ENCODE data around the gene RAB3IL1. TPM values are rescaled to one million over a fixed set of nuclear protein-coding genes. Genes with fewer than 3 reads are reported as not detected.

RAB3IL1 gene
- total and polyA plus RNA-seq, 5 donors = 9.7 to 18.9 (median 12.5) TPM

DNA sequence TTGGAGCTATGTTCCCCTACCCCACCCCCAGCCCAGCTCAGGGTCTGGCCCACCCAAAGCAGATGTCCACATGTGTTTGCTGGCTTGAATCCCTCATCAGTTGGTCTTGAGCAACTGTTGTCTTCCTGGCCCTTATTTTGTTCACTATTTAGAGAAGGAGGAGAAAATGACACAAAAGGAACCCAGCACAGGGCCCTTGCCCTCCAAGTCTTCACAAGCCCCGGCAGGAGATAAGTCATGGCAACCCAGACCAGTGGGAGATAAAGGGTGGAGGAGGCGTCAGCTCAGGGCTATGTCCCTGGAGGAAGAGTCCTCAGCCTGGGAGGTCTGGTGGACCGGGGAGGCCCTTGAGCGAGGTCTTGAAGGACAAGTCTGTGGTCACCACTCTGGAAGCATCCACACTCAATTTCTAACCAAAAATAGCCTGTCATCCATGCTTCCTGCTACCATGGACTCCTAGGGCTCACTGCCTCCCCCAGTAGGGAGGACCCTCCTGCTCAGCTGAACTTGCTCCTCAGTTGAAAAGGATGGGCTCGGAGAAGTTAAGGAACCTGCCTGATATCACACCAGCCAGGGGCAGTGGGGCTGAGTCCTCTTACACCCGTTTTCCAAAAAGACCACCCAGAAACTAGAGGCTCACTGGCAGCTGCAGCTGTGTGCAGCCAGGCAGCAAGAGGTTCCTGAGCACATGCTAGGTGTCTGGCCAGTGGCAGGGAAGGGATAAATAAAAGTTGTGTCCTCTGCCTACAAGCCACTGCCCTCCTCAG lies 1.8 kb upstream of the RAB3IL1 start:
- peak; percentile 70 to 85 (median 83) for DNase-seq
- ATAC-seq = peak; percentile 2 to 15
- Histone ChIP-seq H3K4me1 (ENCODE audit: control insufficient read depth, insufficient read depth, low read length) (peaks cover 13% of the 10 kb centered on the region), H3K27ac (ENCODE audit: low read length) (peak overlapping the region; percentile 6), H3K27me3 (ENCODE audit: control insufficient read depth, insufficient read depth) (no peaks in the 10 kb centered on the region), H3K4me3 (ENCODE audit: low read length) (no peak overlapping the region), H3K9me3 (ENCODE audit: control insufficient read depth, low read length) (no peaks in the 10 kb centered on the region)
- WGBS = 61% methylated on average over 6 of the region's 6 CpGs
- intact Hi-C loops (cut with DNase I) = no loop called here

DNA sequence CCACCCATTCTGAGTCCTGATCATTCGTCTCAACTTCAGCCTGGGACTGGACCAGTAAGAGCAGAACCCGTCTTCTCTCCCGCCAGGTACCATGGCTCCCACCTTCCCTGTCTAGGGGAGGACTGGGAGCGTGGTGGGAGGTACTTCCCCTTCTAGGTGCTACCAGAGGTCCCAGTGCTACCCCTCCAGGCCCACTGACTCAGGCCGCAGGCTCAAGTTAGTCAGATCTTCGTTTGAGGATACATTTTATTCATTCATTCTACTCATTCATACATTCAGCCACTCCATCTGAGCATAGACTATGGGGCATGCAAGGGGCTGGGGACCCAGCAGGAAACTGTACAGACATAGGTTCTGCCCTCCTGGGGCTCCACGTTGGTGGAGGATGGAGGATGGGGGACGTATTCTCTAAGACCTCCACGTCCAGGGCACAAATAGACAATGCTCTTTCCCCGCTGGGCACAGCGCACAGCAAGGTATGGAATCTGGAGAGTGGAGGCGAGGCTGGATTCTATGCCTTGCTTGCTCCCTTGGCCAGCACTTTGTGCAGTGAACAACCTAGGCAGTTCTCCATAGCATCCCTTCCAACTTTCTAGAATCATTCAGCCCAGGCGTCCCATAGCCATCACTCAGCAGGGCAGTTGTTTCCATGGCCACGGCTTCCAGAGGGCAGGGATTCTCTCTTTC lies 1.0 kb upstream of the RAB3IL1 start:
- no peak for DNase-seq
- Histone ChIP-seq H3K4me3 (ENCODE audit: low read length) (no peak overlapping the region), H3K27me3 (ENCODE audit: control insufficient read depth, insufficient read depth) (no peaks in the 10 kb centered on the region), H3K27ac (ENCODE audit: low read length) (peak overlapping the region; percentile 3), H3K4me1 (ENCODE audit: control insufficient read depth, insufficient read depth, low read length) (peaks cover 15% of the 10 kb centered on the region), H3K9me3 (ENCODE audit: control insufficient read depth, low read length) (no peaks in the 10 kb centered on the region)
- 77% methylated on average over 14 of the region's 14 CpGs for WGBS
- no peak for ATAC-seq
- intact Hi-C loops (cut with DNase I) = no loop called here

DNA sequence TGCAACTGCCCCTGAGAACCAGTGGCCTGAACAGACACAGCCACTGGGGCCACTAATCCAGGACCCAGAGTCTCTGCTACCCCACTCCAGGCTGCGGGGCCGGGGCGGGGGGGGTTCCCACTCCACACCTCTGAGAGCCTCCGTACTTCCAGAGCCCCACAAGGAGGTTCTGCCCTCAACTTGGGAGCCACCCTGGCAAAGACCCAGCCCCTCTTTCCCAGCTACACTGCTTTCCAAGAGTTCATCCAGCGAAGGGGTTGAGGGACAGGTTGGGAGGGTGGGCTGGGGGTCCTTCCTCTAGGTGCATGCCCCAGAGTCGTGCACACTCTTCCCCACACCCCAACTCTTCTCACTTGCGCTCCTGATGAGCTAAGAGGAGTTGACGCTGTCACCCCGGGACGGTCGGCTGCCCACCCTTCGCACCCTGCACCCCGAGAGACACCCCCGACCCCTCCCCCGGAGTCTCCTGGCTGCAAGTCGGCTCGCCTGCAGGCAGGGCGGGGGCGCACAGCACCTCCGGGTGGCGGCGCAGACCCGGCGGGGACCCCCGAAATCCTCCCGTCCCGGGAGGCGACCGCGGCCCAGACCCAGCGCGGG lies 531 bp downstream of the RAB3IL1 start:
- DNase-seq (no peak), ATAC-seq (no peak)
- 3% methylated on average over 32 of the region's 32 CpGs for WGBS
- no peaks in the 10 kb centered on the region for H3K9me3 ChIP-seq (ENCODE audit: control insufficient read depth, low read length)
- H3K4me3 ChIP-seq (ENCODE audit: low read length) = peak overlapping the region; percentile 79
- intact Hi-C loops (cut with DNase I) = no loop called here
- peaks cover 10% of the 10 kb centered on the region for H3K4me1 ChIP-seq (ENCODE audit: control insufficient read depth, insufficient read depth, low read length)
- H3K27me3 ChIP-seq (ENCODE audit: control insufficient read depth, insufficient read depth) = no peaks in the 10 kb centered on the region
- peak overlapping the region; percentile 45 for H3K27ac ChIP-seq (ENCODE audit: low read length)

GRCh38 chr11:61914471-61915171 lies 2.7 kb downstream of the RAB3IL1 start:
- 83% methylated on average over 7 of the region's 7 CpGs for WGBS
- Histone ChIP-seq H3K4me1 (ENCODE audit: control insufficient read depth, insufficient read depth, low read length) (peaks cover 11% of the 10 kb centered on the region), H3K27ac (ENCODE audit: low read length) (no peak overlapping the region), H3K27me3 (ENCODE audit: control insufficient read depth, insufficient read depth) (no peaks in the 10 kb centered on the region), H3K9me3 (ENCODE audit: control insufficient read depth, low read length) (no peaks in the 10 kb centered on the region), H3K4me3 (ENCODE audit: low read length) (no peak overlapping the region)
- peak in 2 of 3 donors; percentile 43 to 44 for DNase-seq
- intact Hi-C loops (cut with DNase I) = no loop called here
- ATAC-seq = no peak

DNA sequence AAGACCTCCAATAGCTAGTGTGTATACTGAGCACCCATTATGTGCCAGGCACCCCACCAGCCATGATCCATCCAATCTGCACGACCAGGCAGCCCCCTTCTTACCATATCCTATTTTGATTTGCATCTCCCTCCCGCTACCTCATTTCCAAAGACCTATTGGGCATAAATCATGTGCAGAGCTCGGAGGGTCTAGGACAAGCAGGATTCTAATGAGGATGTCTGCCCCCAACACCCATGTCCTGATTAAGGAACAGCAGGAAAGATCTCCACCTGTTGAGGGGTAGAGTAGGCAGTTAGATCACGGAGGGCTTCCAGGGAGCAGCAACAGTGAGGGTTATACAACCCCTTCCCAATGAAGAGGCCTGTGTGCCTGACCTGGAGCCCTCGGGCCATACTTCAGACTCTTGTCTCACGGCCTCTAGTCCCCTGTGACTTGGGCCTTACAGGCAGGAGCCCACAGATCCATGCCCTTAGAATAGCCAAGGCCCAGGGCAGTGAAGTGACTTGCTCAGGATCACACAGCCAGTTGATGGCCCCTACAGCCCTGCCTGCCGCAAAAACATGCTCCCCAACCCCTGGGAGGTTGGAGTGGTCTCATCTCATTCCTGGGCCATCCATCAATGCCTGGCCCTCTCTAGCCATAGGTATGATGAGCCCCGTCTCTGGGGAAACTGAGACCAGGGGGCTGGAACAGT lies 3.5 kb downstream of the RAB3IL1 start:
- H3K4me1 ChIP-seq (ENCODE audit: control insufficient read depth, insufficient read depth, low read length) = peaks cover 11% of the 10 kb centered on the region
- intact Hi-C loops (cut with DNase I) = no loop called here
- ATAC-seq = no peak
- H3K27me3 ChIP-seq (ENCODE audit: control insufficient read depth, insufficient read depth) = no peaks in the 10 kb centered on the region
- H3K27ac ChIP-seq (ENCODE audit: low read length) = no peak overlapping the region
- no peak overlapping the region for H3K4me3 ChIP-seq (ENCODE audit: low read length)
- no peaks in the 10 kb centered on the region for H3K9me3 ChIP-seq (ENCODE audit: control insufficient read depth, low read length)
- 81% methylated on average over 8 of the region's 8 CpGs for WGBS
- peak in 1 of 3 donors; percentile 20 for DNase-seq

GRCh38 chr11:61912991-61913698 lies 4.2 kb downstream of the RAB3IL1 start:
- Histone ChIP-seq H3K4me1 (ENCODE audit: control insufficient read depth, insufficient read depth, low read length) (peaks cover 11% of the 10 kb centered on the region), H3K9me3 (ENCODE audit: control insufficient read depth, low read length) (no peaks in the 10 kb centered on the region), H3K27ac (ENCODE audit: low read length) (no peak overlapping the region), H3K4me3 (ENCODE audit: low read length) (no peak overlapping the region), H3K27me3 (ENCODE audit: control insufficient read depth, insufficient read depth) (no peaks in the 10 kb centered on the region)
- ATAC-seq (no peak), DNase-seq (peak in 1 of 3 donors; percentile 43)
- WGBS = 73% methylated on average over 18 of the region's 18 CpGs
- intact Hi-C loops (cut with DNase I) = no loop called here

DNA sequence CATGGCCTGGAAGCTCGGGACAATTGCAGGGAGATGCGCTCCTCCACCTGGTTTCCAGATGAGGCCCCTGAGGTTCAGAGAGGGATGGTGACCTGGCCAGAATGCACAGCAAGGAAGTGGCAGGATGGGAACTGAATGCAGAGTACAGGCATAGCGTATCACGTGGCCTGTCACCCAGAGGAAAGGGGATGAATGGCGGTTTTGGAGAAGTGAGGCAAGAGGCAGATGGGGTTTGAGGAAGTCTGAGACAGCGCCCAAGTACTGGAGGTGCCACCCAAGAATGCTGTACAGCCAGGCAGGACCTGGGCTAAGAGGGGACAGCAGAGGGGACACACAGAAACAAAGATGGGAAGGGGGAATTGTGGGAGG lies 4.9 kb downstream of the RAB3IL1 start:
- no peaks in the 10 kb centered on the region for H3K27me3 ChIP-seq (ENCODE audit: control insufficient read depth, insufficient read depth)
- no peaks in the 10 kb centered on the region for H3K9me3 ChIP-seq (ENCODE audit: control insufficient read depth, low read length)
- intact Hi-C loops (cut with DNase I) = no loop called here
- H3K27ac ChIP-seq (ENCODE audit: low read length) = no peak overlapping the region
- DNase-seq (peak in 2 of 3 donors; percentile 31 to 49), ATAC-seq (peak in 1 of 2 donors; percentile 9)
- peaks cover 8% of the 10 kb centered on the region for H3K4me1 ChIP-seq (ENCODE audit: control insufficient read depth, insufficient read depth, low read length)
- H3K4me3 ChIP-seq (ENCODE audit: low read length) = no peak overlapping the region
- WGBS = 85% methylated on average over 6 of the region's 6 CpGs

GRCh38 chr11:61911701-61912529 lies 5.5 kb downstream of the RAB3IL1 start:
- H3K9me3 ChIP-seq (ENCODE audit: control insufficient read depth, low read length) = no peaks in the 10 kb centered on the region
- WGBS = 53% methylated on average over 17 of the region's 17 CpGs
- no peak overlapping the region for H3K27ac ChIP-seq (ENCODE audit: low read length)
- intact Hi-C loops (cut with DNase I) = no loop called here
- H3K27me3 ChIP-seq (ENCODE audit: control insufficient read depth, insufficient read depth) = no peaks in the 10 kb centered on the region
- no peak overlapping the region for H3K4me3 ChIP-seq (ENCODE audit: low read length)
- H3K4me1 ChIP-seq (ENCODE audit: control insufficient read depth, insufficient read depth, low read length) = peaks cover 8% of the 10 kb centered on the region
- DNase-seq = peak; percentile 26 to 76 (median 65)
- ATAC-seq = no peak

DNA sequence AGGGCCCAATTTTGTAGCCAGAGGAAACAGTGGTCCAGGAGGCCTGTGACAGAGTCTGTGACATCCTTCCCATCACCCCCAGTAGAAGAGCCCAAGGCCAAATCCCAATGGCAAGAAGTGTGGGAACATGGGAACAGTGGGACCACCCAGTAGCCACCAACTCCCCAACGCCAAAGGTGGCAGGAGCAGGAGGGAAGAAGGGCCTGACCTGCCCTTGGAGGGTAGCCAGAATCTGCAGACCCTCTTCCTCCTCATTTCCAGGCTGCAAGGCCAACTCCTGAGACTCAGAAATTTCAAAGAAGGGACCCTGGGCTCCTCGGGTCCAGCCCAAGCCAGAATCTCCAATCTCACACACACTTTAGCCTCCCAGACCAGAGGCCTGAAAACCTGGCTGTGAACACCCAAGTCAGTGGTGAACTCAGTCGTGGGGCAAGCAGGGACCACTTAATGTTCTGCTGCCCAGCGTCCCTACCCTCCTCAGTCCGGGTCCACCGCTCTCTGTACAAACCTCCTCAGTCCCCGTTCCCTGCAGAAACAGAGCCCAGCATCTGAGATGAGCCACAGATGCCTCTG lies 6.2 kb downstream of the RAB3IL1 start:
- Histone ChIP-seq H3K4me1 (ENCODE audit: control insufficient read depth, insufficient read depth, low read length) (peaks cover 8% of the 10 kb centered on the region), H3K9me3 (ENCODE audit: control insufficient read depth, low read length) (no peaks in the 10 kb centered on the region), H3K27ac (ENCODE audit: low read length) (no peak overlapping the region), H3K27me3 (ENCODE audit: control insufficient read depth, insufficient read depth) (no peaks in the 10 kb centered on the region), H3K4me3 (ENCODE audit: low read length) (no peak overlapping the region)
- 70% methylated on average over 7 of the region's 7 CpGs for WGBS
- ATAC-seq (no peak), DNase-seq (peak in 1 of 3 donors; percentile 32)
- intact Hi-C loops (cut with DNase I) = no loop called here
